H9 (cell line): ENCODE data around the gene MARF1. TPM values are rescaled to one million over a fixed set of nuclear protein-coding genes. Genes with fewer than 3 reads are reported as not detected.
"Not testable (repeated sequence)": the region's sequence is repeated elsewhere in the genome, so short reads cannot be mapped to it uniquely, and the experiment has no call there.

Experiments used
- DNase-seq: peaks from one replicate; pipeline ENCODE4 v3.0.0-alpha.2; 2017
- H2AFZ ChIP-seq: one replicate; pipeline ENCODE4 v1.6.1; 2013; ENCODE audit warnings: mild to moderate bottlenecking, low read length, control low read depth, moderate library complexity
- H2AK5ac ChIP-seq: 2 replicates; pipeline ENCODE4 v1.6.1; 2013; ENCODE audit warnings: low read length, control low read depth, mixed read lengths; ENCODE audit not compliant: insufficient read length
- H2BK120ac ChIP-seq: one replicate; pipeline ENCODE4 v1.6.1; 2013; ENCODE audit warnings: low read depth, mild to moderate bottlenecking, low read length, control low read depth, inconsistent platforms; ENCODE audit not compliant: poor library complexity, severe bottlenecking
- H2BK12ac ChIP-seq: 2 replicates; pipeline ENCODE4 v1.6.1; 2013; ENCODE audit warnings: low read length, control low read depth, mixed read lengths, low read depth; ENCODE audit not compliant: insufficient read length
- H2BK15ac ChIP-seq: 2 replicates; pipeline ENCODE4 v1.6.1; 2013; ENCODE audit warnings: low read depth, low read length, control low read depth
- H2BK20ac ChIP-seq: one replicate; pipeline ENCODE4 v1.6.1; 2013; ENCODE audit warnings: low read depth, mild to moderate bottlenecking, low read length, control low read depth, inconsistent platforms; ENCODE audit not compliant: poor library complexity, severe bottlenecking
- H2BK5ac ChIP-seq: 2 replicates; pipeline ENCODE4 v1.6.1; 2013; ENCODE audit warnings: low read length, control low read depth, mixed read lengths; ENCODE audit not compliant: insufficient read length
- H3K14ac ChIP-seq: 2 replicates; pipeline ENCODE4 v1.6.1; 2013; ENCODE audit warnings: low read length, control low read depth; ENCODE audit not compliant: insufficient read depth
- H3K18ac ChIP-seq: 2 replicates; pipeline ENCODE4 v1.6.1; 2013; ENCODE audit warnings: low read depth, mild to moderate bottlenecking, mixed read lengths, low read length, control low read depth; ENCODE audit not compliant: insufficient read length
- H3K23ac ChIP-seq: 2 replicates; pipeline ENCODE4 v1.6.1; 2013; ENCODE audit warnings: low read length, control low read depth, mixed read lengths, low read depth; ENCODE audit not compliant: insufficient read length
- H3K23me2 ChIP-seq: 2 replicates; pipeline ENCODE4 v1.6.1; 2013; ENCODE audit warnings: low read depth, mild to moderate bottlenecking, mixed read lengths, low read length, control low read depth; ENCODE audit not compliant: insufficient read length, poor library complexity, severe bottlenecking
- H3K27ac ChIP-seq: 2 replicates; pipeline ENCODE4 v1.5.1; 2013; ENCODE audit warnings: low read length, control low read depth, mixed read lengths, low read depth; ENCODE audit not compliant: insufficient read length
- H3K27me3 ChIP-seq: 2 replicates; pipeline ENCODE4 v1.6.1; 2013; ENCODE audit warnings: low read length, control low read depth, inconsistent platforms; ENCODE audit not compliant: insufficient read depth
- H3K4ac ChIP-seq: 2 replicates; pipeline ENCODE4 v1.6.1; 2013; ENCODE audit warnings: low read depth, mild to moderate bottlenecking, control low read depth, inconsistent platforms, low read length, moderate library complexity
- H3K4me1 ChIP-seq: 2 replicates; pipeline ENCODE4 v1.6.1; 2013; ENCODE audit warnings: low read length, control low read depth, inconsistent platforms; ENCODE audit not compliant: insufficient read depth
- H3K4me2 ChIP-seq: 2 replicates; pipeline ENCODE4 v1.6.1; 2013; ENCODE audit warnings: low read length, control low read depth, mixed read lengths; ENCODE audit not compliant: insufficient read length, insufficient read depth
- H3K56ac ChIP-seq: 2 replicates; pipeline ENCODE4 v1.6.1; 2013; ENCODE audit warnings: low read depth, mild to moderate bottlenecking, mixed read lengths, low read length, control low read depth; ENCODE audit not compliant: insufficient read length
- H3K79me1 ChIP-seq: 2 replicates; pipeline ENCODE4 v1.6.1; 2013; ENCODE audit warnings: low read depth, mild to moderate bottlenecking, moderate library complexity, low read length, control low read depth, inconsistent platforms; ENCODE audit not compliant: insufficient read depth, poor library complexity, severe bottlenecking
- H3K79me2 ChIP-seq: 2 replicates; pipeline ENCODE4 v1.6.1; 2013; ENCODE audit warnings: low read length, control low read depth, inconsistent platforms; ENCODE audit not compliant: insufficient read depth
- H3K9ac ChIP-seq: 2 replicates; pipeline ENCODE4 v1.6.1; 2013; ENCODE audit warnings: low read length, control low read depth, mixed read lengths; ENCODE audit not compliant: insufficient read length; ENCODE audit errors: extremely low read depth
- H3K9me3 ChIP-seq: one replicate; pipeline ENCODE4 v1.6.1; 2013; ENCODE audit warnings: low read depth, low read length, inconsistent platforms; ENCODE audit not compliant: control insufficient read depth
- H3T11ph ChIP-seq: one replicate; pipeline ENCODE4 v1.6.1; 2013; ENCODE audit warnings: mild to moderate bottlenecking, low read length, control low read depth, inconsistent platforms
- H4K20me1 ChIP-seq: one replicate; pipeline ENCODE4 v1.6.1; 2013; ENCODE audit not compliant: control insufficient read depth, insufficient read length, insufficient read depth
- H4K5ac ChIP-seq: 2 replicates; pipeline ENCODE4 v1.6.1; 2013; ENCODE audit warnings: low read depth, mild to moderate bottlenecking, mixed read lengths, low read length, control low read depth; ENCODE audit not compliant: insufficient read length
- H4K8ac ChIP-seq: replicated peaks from 2 replicates; pipeline ENCODE4 v1.6.1; 2013; ENCODE audit warnings: low read length, control low read depth, mixed read lengths, low read depth; ENCODE audit not compliant: insufficient read length
- H4K91ac ChIP-seq: 2 replicates; pipeline ENCODE4 v1.6.1; 2013; ENCODE audit warnings: low read depth, mild to moderate bottlenecking, moderate library complexity, mixed read lengths, low read length, control low read depth; ENCODE audit not compliant: insufficient read length
- H3K27ac Mint-ChIP-seq, 3 experiments: 2 replicates in 2 of 3; 3 replicates in 1 of 3; pipeline ENCODE4 v1.8.0; 2020 to 2021; ENCODE audit warnings: mixed read lengths in 3 of 3, mild to moderate bottlenecking in 1 of 3, moderate library complexity in 1 of 3
- H3K27me3 Mint-ChIP-seq: 2 replicates; pipeline ENCODE4 v1.8.0; 2021; ENCODE audit warnings: low read depth, mild to moderate bottlenecking, moderate library complexity, mixed read lengths
- H3K36me3 Mint-ChIP-seq, 3 experiments: 2 replicates in 2 of 3; 3 replicates in 1 of 3; pipeline ENCODE4 v1.8.0; 2020 to 2021; ENCODE audit warnings: low read depth in 3 of 3, mixed read lengths in 3 of 3; ENCODE audit not compliant: insufficient read depth in 1 of 3
- H3K4me1 Mint-ChIP-seq, 2 experiments: 2 replicates each; pipeline ENCODE4 v1.8.0; 2020; ENCODE audit warnings: mixed read lengths in 2 of 2
- H3K4me3 Mint-ChIP-seq, 2 experiments: 2 replicates in 1 of 2; 3 replicates in 1 of 2; pipeline ENCODE4 v1.8.0; 2020 to 2021; ENCODE audit warnings: mild to moderate bottlenecking in 2 of 2, mixed read lengths in 2 of 2, moderate library complexity in 1 of 2
- H3K9me3 Mint-ChIP-seq, 2 experiments: 2 replicates in 1 of 2; 3 replicates in 1 of 2; pipeline ENCODE4 v1.8.0; 2020; ENCODE audit warnings: mild to moderate bottlenecking in 2 of 2, mixed read lengths in 2 of 2, moderate library complexity in 1 of 2
- CTCF ChIP-seq: fragments of 200-600 bp; sonication (generic); conservative IDR thresholded peaks from 3 replicates; pipeline ENCODE4 v1.8.0; 2021; ENCODE audit warnings: antibody characterized with exemption, mild to moderate bottlenecking
- WGBS: extraction: QIAGEN DNeasy Blood & Tissue Kit; methylation state at CpG from one replicate; pipeline ENCODE4 v1.1.7; 2013; ENCODE audit warnings: missing lambda C conversion rate, low lambda C conversion rate, mixed read lengths; ENCODE audit not compliant: insufficient read length; ENCODE audit errors: extremely low coverage; 5-methylcytosine and 5-hydroxymethylcytosine counted together
- total RNA-seq: library from RNA; stranded (reverse); gene quantifications from 2 replicates; pipeline ENCODE4 v1.2.1, GENCODE V29; 2021

Gene MARF1
- total RNA-seq, 1 experiment from 2014 or later: 23.3 TPM

- Histone ChIP-seq H2BK15ac (no peak overlapping the region), H2AFZ (no peak overlapping the region), H3K27me3 (no peaks in the 10 kb centered on the region), H3K23ac (no peak overlapping the region), H3K56ac (no peak overlapping the region), H3K9me3 (no peaks in the 10 kb centered on the region), H4K20me1 (no peaks in the 10 kb centered on the region), H2BK5ac (no peak overlapping the region), H3K79me1 (no peaks in the 10 kb centered on the region), H4K5ac (no peak overlapping the region), H3K23me2 (no peaks in the 10 kb centered on the region), H3K9ac (no peak overlapping the region), H2BK12ac (no peak overlapping the region), H3K4me1 (no peaks in the 10 kb centered on the region), H4K91ac (no peak overlapping the region), H3K4ac (no peak overlapping the region), H3K79me2 (no peaks in the 10 kb centered on the region), H3K18ac (no peak overlapping the region), H2BK120ac (no peak overlapping the region), H2AK5ac (no peak overlapping the region), H2BK20ac (no peak overlapping the region), H4K8ac (no peak overlapping the region), H3K4me2 (no peak overlapping the region), H3K14ac (no peak overlapping the region), H3T11ph (no peak overlapping the region), H3K27ac (no peak overlapping the region)
- no CpG with 5 or more reads among the region's 20 CpGs for WGBS
- no peak for TF ChIP-seq CTCF
- Mint-ChIP-seq H3K36me3 (peaks cover 12 to 42% (median 33%) of the 10 kb centered on the region in 3 experiments), H3K9me3 (no peaks in the 10 kb centered on the region), H3K27me3 (no peaks in the 10 kb centered on the region), H3K4me3 (no peak overlapping the region), H3K4me1 (no peaks in the 10 kb centered on the region), H3K27ac (peak overlapping the region in 1 of 3 experiments; percentile 1; a peak in 3 of 7 replicates)
- DNase-seq: no peak
Measured at GRCh38 chr16:15672514-15673167, 29.7 kb upstream of the MARF1 start.

GRCh38 chr16:15672127-15672513 is 29.2 kb upstream of the MARF1 start:
- H3K27me3 ChIP-seq, H3K9me3 Mint-ChIP-seq, H3K79me2 ChIP-seq: not testable (repeated sequence)

More at GRCh38 chr16:15672127-15672513, 29.2 kb upstream of the MARF1 start:
- H3K4me2 ChIP-seq, H3K9ac ChIP-seq, H4K5ac ChIP-seq, H3K4me1 Mint-ChIP-seq, H3K4ac ChIP-seq, H3T11ph ChIP-seq, H2AK5ac ChIP-seq, H3K9me3 ChIP-seq, H2BK12ac ChIP-seq, H3K79me1 ChIP-seq, H3K27ac ChIP-seq, H2AFZ ChIP-seq, H3K18ac ChIP-seq, H4K20me1 ChIP-seq, H3K14ac ChIP-seq, H3K4me3 Mint-ChIP-seq, DNase-seq, H3K23me2 ChIP-seq, H3K4me1 ChIP-seq, H4K91ac ChIP-seq, H2BK5ac ChIP-seq, H2BK120ac ChIP-seq, H2BK15ac ChIP-seq, H3K56ac ChIP-seq, H2BK20ac ChIP-seq, H3K27me3 Mint-ChIP-seq, H3K23ac ChIP-seq, H4K8ac ChIP-seq: not testable (repeated sequence)
- Mint-ChIP-seq H3K36me3 (peaks cover 16 to 45% (median 36%) of the 10 kb centered on the region in 3 experiments), H3K27ac (peak overlapping the region in 1 of 3 experiments; percentile 26; a peak in 2 of 7 replicates)
- WGBS: no CpG with 5 or more reads among the region's 10 CpGs
